H9 (cell line): ENCODE data around the gene CCT7. TPM values are rescaled to one million over a fixed set of nuclear protein-coding genes. Genes with fewer than 3 reads are reported as not detected.

Experiments
- DNase-seq: peaks from one replicate; pipeline ENCODE4 v3.0.0-alpha.2; 2017
- H2AFZ ChIP-seq: one replicate; pipeline ENCODE4 v1.6.1; 2013; ENCODE audit warnings: mild to moderate bottlenecking, low read length, control low read depth, moderate library complexity
- H2AK5ac ChIP-seq: 2 replicates; pipeline ENCODE4 v1.6.1; 2013; ENCODE audit warnings: low read length, control low read depth, mixed read lengths; ENCODE audit not compliant: insufficient read length
- H2BK120ac ChIP-seq: one replicate; pipeline ENCODE4 v1.6.1; 2013; ENCODE audit warnings: low read depth, mild to moderate bottlenecking, low read length, control low read depth, inconsistent platforms; ENCODE audit not compliant: poor library complexity, severe bottlenecking
- H2BK12ac ChIP-seq: 2 replicates; pipeline ENCODE4 v1.6.1; 2013; ENCODE audit warnings: low read length, control low read depth, mixed read lengths, low read depth; ENCODE audit not compliant: insufficient read length
- H2BK15ac ChIP-seq: 2 replicates; pipeline ENCODE4 v1.6.1; 2013; ENCODE audit warnings: low read depth, low read length, control low read depth
- H2BK20ac ChIP-seq: one replicate; pipeline ENCODE4 v1.6.1; 2013; ENCODE audit warnings: low read depth, mild to moderate bottlenecking, low read length, control low read depth, inconsistent platforms; ENCODE audit not compliant: poor library complexity, severe bottlenecking
- H2BK5ac ChIP-seq: 2 replicates; pipeline ENCODE4 v1.6.1; 2013; ENCODE audit warnings: low read length, control low read depth, mixed read lengths; ENCODE audit not compliant: insufficient read length
- H3K14ac ChIP-seq: 2 replicates; pipeline ENCODE4 v1.6.1; 2013; ENCODE audit warnings: low read length, control low read depth; ENCODE audit not compliant: insufficient read depth
- H3K18ac ChIP-seq: 2 replicates; pipeline ENCODE4 v1.6.1; 2013; ENCODE audit warnings: low read depth, mild to moderate bottlenecking, mixed read lengths, low read length, control low read depth; ENCODE audit not compliant: insufficient read length
- H3K23ac ChIP-seq: 2 replicates; pipeline ENCODE4 v1.6.1; 2013; ENCODE audit warnings: low read length, control low read depth, mixed read lengths, low read depth; ENCODE audit not compliant: insufficient read length
- H3K23me2 ChIP-seq: 2 replicates; pipeline ENCODE4 v1.6.1; 2013; ENCODE audit warnings: low read depth, mild to moderate bottlenecking, mixed read lengths, low read length, control low read depth; ENCODE audit not compliant: insufficient read length, poor library complexity, severe bottlenecking
- H3K27ac ChIP-seq: 2 replicates; pipeline ENCODE4 v1.5.1; 2013; ENCODE audit warnings: low read length, control low read depth, mixed read lengths, low read depth; ENCODE audit not compliant: insufficient read length
- H3K27me3 ChIP-seq: 2 replicates; pipeline ENCODE4 v1.6.1; 2013; ENCODE audit warnings: low read length, control low read depth, inconsistent platforms; ENCODE audit not compliant: insufficient read depth
- H3K4ac ChIP-seq: 2 replicates; pipeline ENCODE4 v1.6.1; 2013; ENCODE audit warnings: low read depth, mild to moderate bottlenecking, control low read depth, inconsistent platforms, low read length, moderate library complexity
- H3K4me1 ChIP-seq: 2 replicates; pipeline ENCODE4 v1.6.1; 2013; ENCODE audit warnings: low read length, control low read depth, inconsistent platforms; ENCODE audit not compliant: insufficient read depth
- H3K4me2 ChIP-seq: 2 replicates; pipeline ENCODE4 v1.6.1; 2013; ENCODE audit warnings: low read length, control low read depth, mixed read lengths; ENCODE audit not compliant: insufficient read length, insufficient read depth
- H3K56ac ChIP-seq: 2 replicates; pipeline ENCODE4 v1.6.1; 2013; ENCODE audit warnings: low read depth, mild to moderate bottlenecking, mixed read lengths, low read length, control low read depth; ENCODE audit not compliant: insufficient read length
- H3K79me1 ChIP-seq: 2 replicates; pipeline ENCODE4 v1.6.1; 2013; ENCODE audit warnings: low read depth, mild to moderate bottlenecking, moderate library complexity, low read length, control low read depth, inconsistent platforms; ENCODE audit not compliant: insufficient read depth, poor library complexity, severe bottlenecking
- H3K79me2 ChIP-seq: 2 replicates; pipeline ENCODE4 v1.6.1; 2013; ENCODE audit warnings: low read length, control low read depth, inconsistent platforms; ENCODE audit not compliant: insufficient read depth
- H3K9ac ChIP-seq: 2 replicates; pipeline ENCODE4 v1.6.1; 2013; ENCODE audit warnings: low read length, control low read depth, mixed read lengths; ENCODE audit not compliant: insufficient read length; ENCODE audit errors: extremely low read depth
- H3K9me3 ChIP-seq: one replicate; pipeline ENCODE4 v1.6.1; 2013; ENCODE audit warnings: low read depth, low read length, inconsistent platforms; ENCODE audit not compliant: control insufficient read depth
- H3T11ph ChIP-seq: one replicate; pipeline ENCODE4 v1.6.1; 2013; ENCODE audit warnings: mild to moderate bottlenecking, low read length, control low read depth, inconsistent platforms
- H4K20me1 ChIP-seq: one replicate; pipeline ENCODE4 v1.6.1; 2013; ENCODE audit not compliant: control insufficient read depth, insufficient read length, insufficient read depth
- H4K5ac ChIP-seq: 2 replicates; pipeline ENCODE4 v1.6.1; 2013; ENCODE audit warnings: low read depth, mild to moderate bottlenecking, mixed read lengths, low read length, control low read depth; ENCODE audit not compliant: insufficient read length
- H4K8ac ChIP-seq: replicated peaks from 2 replicates; pipeline ENCODE4 v1.6.1; 2013; ENCODE audit warnings: low read length, control low read depth, mixed read lengths, low read depth; ENCODE audit not compliant: insufficient read length
- H4K91ac ChIP-seq: 2 replicates; pipeline ENCODE4 v1.6.1; 2013; ENCODE audit warnings: low read depth, mild to moderate bottlenecking, moderate library complexity, mixed read lengths, low read length, control low read depth; ENCODE audit not compliant: insufficient read length
- H3K27ac Mint-ChIP-seq, 3 experiments: 2 replicates in 2 of 3; 3 replicates in 1 of 3; pipeline ENCODE4 v1.8.0; 2020 to 2021; ENCODE audit warnings: mixed read lengths in 3 of 3, mild to moderate bottlenecking in 1 of 3, moderate library complexity in 1 of 3
- H3K27me3 Mint-ChIP-seq: 2 replicates; pipeline ENCODE4 v1.8.0; 2021; ENCODE audit warnings: low read depth, mild to moderate bottlenecking, moderate library complexity, mixed read lengths
- H3K36me3 Mint-ChIP-seq, 3 experiments: 2 replicates in 2 of 3; 3 replicates in 1 of 3; pipeline ENCODE4 v1.8.0; 2020 to 2021; ENCODE audit warnings: low read depth in 3 of 3, mixed read lengths in 3 of 3; ENCODE audit not compliant: insufficient read depth in 1 of 3
- H3K4me1 Mint-ChIP-seq, 2 experiments: 2 replicates each; pipeline ENCODE4 v1.8.0; 2020; ENCODE audit warnings: mixed read lengths in 2 of 2
- H3K4me3 Mint-ChIP-seq, 2 experiments: 2 replicates in 1 of 2; 3 replicates in 1 of 2; pipeline ENCODE4 v1.8.0; 2020 to 2021; ENCODE audit warnings: mild to moderate bottlenecking in 2 of 2, mixed read lengths in 2 of 2, moderate library complexity in 1 of 2
- H3K9me3 Mint-ChIP-seq, 2 experiments: 2 replicates in 1 of 2; 3 replicates in 1 of 2; pipeline ENCODE4 v1.8.0; 2020; ENCODE audit warnings: mild to moderate bottlenecking in 2 of 2, mixed read lengths in 2 of 2, moderate library complexity in 1 of 2
- WGBS: extraction: QIAGEN DNeasy Blood & Tissue Kit; methylation state at CpG from one replicate; pipeline ENCODE4 v1.1.7; 2013; ENCODE audit warnings: missing lambda C conversion rate, low lambda C conversion rate, mixed read lengths; ENCODE audit not compliant: insufficient read length; ENCODE audit errors: extremely low coverage; 5-methylcytosine and 5-hydroxymethylcytosine counted together
- total RNA-seq: library from RNA; stranded (reverse); gene quantifications from 2 replicates; pipeline ENCODE4 v1.2.1, GENCODE V29; 2021
- TF ChIP-seq, protein P1 (sequence below): fragments of 200-600 bp; sonication (generic); conservative IDR thresholded peaks from 3 replicates; pipeline ENCODE4 v1.8.0; 2021; ENCODE audit warnings: antibody characterized with exemption, mild to moderate bottlenecking

CCT7 gene
- total RNA-seq, 1 experiment from 2014 or later: 500 TPM

GRCh38 chr2:73238149-73238548 is 4.0 kb downstream of the CCT7 start:
- Histone ChIP-seq H3K23ac (no peak overlapping the region), H2BK12ac (no peak overlapping the region), H4K91ac (no peak overlapping the region), H2BK120ac (no peak overlapping the region), H4K5ac (peak overlapping the region; percentile 33), H3K23me2 (peaks cover 14% of the 10 kb centered on the region), H2BK15ac (no peak overlapping the region), H3K27ac (peak overlapping the region; percentile 82), H2AK5ac (peak overlapping the region; percentile 22), H4K20me1 (no peaks in the 10 kb centered on the region), H3K4me1 (peaks cover 8% of the 10 kb centered on the region; the same call in 1 of the 2 replicates), H2BK5ac (peak overlapping the region; percentile 44), H3K79me2 (peaks cover 39% of the 10 kb centered on the region), H3K9ac (peak overlapping the region; percentile 64), H2AFZ (no peak overlapping the region), H3K27me3 (no peaks in the 10 kb centered on the region), H3K9me3 (no peaks in the 10 kb centered on the region), H2BK20ac (no peak overlapping the region), H3K56ac (no peak overlapping the region), H4K8ac (no peak overlapping the region), H3T11ph (no peak overlapping the region), H3K4me2 (peak overlapping the region; percentile 22), H3K4ac (no peak overlapping the region), H3K18ac (peak overlapping the region; percentile 61), H3K14ac (peak overlapping the region; percentile 74; the same call in 1 of the 2 replicates), H3K79me1 (no peaks in the 10 kb centered on the region)
- peaks cover 31 to 32% of the 10 kb centered on the region in 2 experiments for H3K4me1 Mint-ChIP-seq
- H3K36me3 Mint-ChIP-seq: peaks cover 14 to 55% (median 45%) of the 10 kb centered on the region in 3 experiments
- H3K9me3 Mint-ChIP-seq: no peaks in the 10 kb centered on the region
- H3K4me3 Mint-ChIP-seq: peak overlapping the region; percentile 1 to 56; a peak in 1 of 5 replicates
- TF ChIP-seq, protein P1, sequence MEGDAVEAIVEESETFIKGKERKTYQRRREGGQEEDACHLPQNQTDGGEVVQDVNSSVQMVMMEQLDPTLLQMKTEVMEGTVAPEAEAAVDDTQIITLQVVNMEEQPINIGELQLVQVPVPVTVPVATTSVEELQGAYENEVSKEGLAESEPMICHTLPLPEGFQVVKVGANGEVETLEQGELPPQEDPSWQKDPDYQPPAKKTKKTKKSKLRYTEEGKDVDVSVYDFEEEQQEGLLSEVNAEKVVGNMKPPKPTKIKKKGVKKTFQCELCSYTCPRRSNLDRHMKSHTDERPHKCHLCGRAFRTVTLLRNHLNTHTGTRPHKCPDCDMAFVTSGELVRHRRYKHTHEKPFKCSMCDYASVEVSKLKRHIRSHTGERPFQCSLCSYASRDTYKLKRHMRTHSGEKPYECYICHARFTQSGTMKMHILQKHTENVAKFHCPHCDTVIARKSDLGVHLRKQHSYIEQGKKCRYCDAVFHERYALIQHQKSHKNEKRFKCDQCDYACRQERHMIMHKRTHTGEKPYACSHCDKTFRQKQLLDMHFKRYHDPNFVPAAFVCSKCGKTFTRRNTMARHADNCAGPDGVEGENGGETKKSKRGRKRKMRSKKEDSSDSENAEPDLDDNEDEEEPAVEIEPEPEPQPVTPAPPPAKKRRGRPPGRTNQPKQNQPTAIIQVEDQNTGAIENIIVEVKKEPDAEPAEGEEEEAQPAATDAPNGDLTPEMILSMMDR: no peak
- H3K27ac Mint-ChIP-seq: peak overlapping the region; percentile 69 to 95 (median 82)
- H3K27me3 Mint-ChIP-seq: no peaks in the 10 kb centered on the region
- DNase-seq: no peak
- WGBS: no CpG with 5 or more reads among the region's 3 CpGs
